CD4-positive, alpha-beta T cell treated with Interleukin-21 for 1 hour (primary cell): ENCODE data around the gene B3GAT1.

Experiments used
- DNase-seq: peaks from one replicate; pipeline ENCODE4 v3.0.0-alpha.2; 2020

Gene B3GAT1

GRCh38 chr11:134441281-134441680, 29.2 kb upstream of the B3GAT1 start:
- DNase-seq = no peak

GRCh38 chr11:134440851-134441250, 28.8 kb upstream of the B3GAT1 start:
- DNase-seq = no peak

- no peak for DNase-seq
Observed at GRCh38 chr11:134438542-134439537, 26.8 kb upstream of the B3GAT1 start.

- DNase-seq = no peak
Observed at GRCh38 chr11:134437821-134438220, 25.8 kb upstream of the B3GAT1 start.

GRCh38 chr11:134436781-134437180, 24.7 kb upstream of the B3GAT1 start:
- no peak for DNase-seq

- DNase-seq = no peak
Observed at GRCh38 chr11:134433806-134434205, 21.8 kb upstream of the B3GAT1 start.

- no peak for DNase-seq
Observed at GRCh38 chr11:134433251-134433650, 21.2 kb upstream of the B3GAT1 start.

GRCh38 chr11:134432776-134433175, 20.7 kb upstream of the B3GAT1 start:
- DNase-seq = no peak

GRCh38 chr11:134429106-134429505, 17.1 kb upstream of the B3GAT1 start:
- DNase-seq = no peak

- no peak for DNase-seq
Observed at GRCh38 chr11:134425816-134426536, 13.9 kb upstream of the B3GAT1 start.

GRCh38 chr11:134425413-134425812, 13.4 kb upstream of the B3GAT1 start:
- no peak for DNase-seq

GRCh38 chr11:134423106-134423505, 11.1 kb upstream of the B3GAT1 start:
- DNase-seq = no peak

GRCh38 chr11:134417871-134418840, 6.1 kb upstream of the B3GAT1 start:
- DNase-seq = no peak

GRCh38 chr11:134416726-134417125, 4.7 kb upstream of the B3GAT1 start:
- DNase-seq = no peak

- DNase-seq = no peak
Observed at GRCh38 chr11:134414766-134415765, 3.0 kb upstream of the B3GAT1 start.

GRCh38 chr11:134413826-134414731, 2.0 kb upstream of the B3GAT1 start:
- DNase-seq = no peak

GRCh38 chr11:134413043-134413825, 1.2 kb upstream of the B3GAT1 start:
- DNase-seq = no peak

- no peak for DNase-seq
Observed at GRCh38 chr11:134410766-134411165, 1.3 kb downstream of the B3GAT1 start.
